Karpas-422 (cell line): ENCODE measurements around the gene BBS5. TPM values are rescaled to one million over a fixed set of nuclear protein-coding genes. Genes with fewer than 3 reads are reported as not detected.

Experiments
- DNase-seq: peaks from one replicate; pipeline ENCODE4 v3.0.0-alpha.2; 2015
- H2AFZ ChIP-seq: fragments of 200-600 bp; sonication (generic); 2 replicates; pipeline ENCODE4 v1.6.1; 2014; ENCODE audit warnings: antibody characterized with exemption, low read length, mixed read lengths
- H3K27ac ChIP-seq: fragments of 200-600 bp; sonication (generic); 2 replicates; pipeline ENCODE4 v1.5.1; 2014; ENCODE audit warnings: mild to moderate bottlenecking, low read length, moderate library complexity
- H3K27me3 ChIP-seq: fragments of 200-600 bp; sonication (generic); 2 replicates; pipeline ENCODE4 v1.6.1; 2014; ENCODE audit warnings: low read length, mixed read lengths
- H3K36me3 ChIP-seq: fragments of 200-600 bp; sonication (generic); 2 replicates; pipeline ENCODE4 v1.6.1; 2014; ENCODE audit warnings: low read length, mixed read lengths; ENCODE audit not compliant: insufficient read depth
- H3K4me1 ChIP-seq: fragments of 200-600 bp; sonication (generic); 2 replicates; pipeline ENCODE4 v1.6.1; 2014; ENCODE audit warnings: mild to moderate bottlenecking, low read length, mixed read lengths
- H3K4me2 ChIP-seq: fragments of 200-600 bp; sonication (generic); 2 replicates; pipeline ENCODE4 v1.6.1; 2014; ENCODE audit warnings: low read length, low read depth, mild to moderate bottlenecking; ENCODE audit not compliant: poor library complexity, severe bottlenecking
- H3K4me3 ChIP-seq: fragments of 200-600 bp; sonication (generic); 2 replicates; pipeline ENCODE4 v1.5.1; 2014; ENCODE audit warnings: mild to moderate bottlenecking, antibody characterized with exemption, low read length, mixed read lengths
- H3K79me2 ChIP-seq: fragments of 200-600 bp; sonication (generic); 2 replicates; pipeline ENCODE4 v1.6.1; 2014; ENCODE audit warnings: mild to moderate bottlenecking, low read length, mixed read lengths
- H3K9ac ChIP-seq: fragments of 200-600 bp; sonication (generic); 2 replicates; pipeline ENCODE4 v1.6.0; 2014; ENCODE audit warnings: low read length
- H3K9me2 ChIP-seq: fragments of 200-600 bp; sonication (generic), shearing (Covaris generic); replicated peaks from 2 replicates; pipeline ENCODE4 v1.6.0; 2014; ENCODE audit warnings: mild to moderate bottlenecking, low read length, moderate library complexity; ENCODE audit not compliant: insufficient read depth
- H3K9me3 ChIP-seq: fragments of 300-700, 200-600 bp; sonication (generic); 2 replicates; pipeline ENCODE4 v1.6.1; 2014; ENCODE audit warnings: low read length, mixed read lengths
- H4K20me1 ChIP-seq: fragments of 200-600 bp; sonication (generic); 2 replicates; pipeline ENCODE4 v1.6.1; 2014; ENCODE audit warnings: mild to moderate bottlenecking, antibody characterized with exemption, low read length, low read depth; ENCODE audit not compliant: insufficient read depth
- total RNA-seq: library from RNA; depleted of rRNA; stranded (reverse); fragments of >200 nt; shearing (Covaris generic); gene quantifications from 2 replicates; pipeline ENCODE4 v1.2.3, GENCODE V29; 2014; ENCODE audit warnings: low replicate concordance

Gene BBS5
- total RNA-seq, 1 experiment from 2014 or later, result 2.0 TPM

DNA sequence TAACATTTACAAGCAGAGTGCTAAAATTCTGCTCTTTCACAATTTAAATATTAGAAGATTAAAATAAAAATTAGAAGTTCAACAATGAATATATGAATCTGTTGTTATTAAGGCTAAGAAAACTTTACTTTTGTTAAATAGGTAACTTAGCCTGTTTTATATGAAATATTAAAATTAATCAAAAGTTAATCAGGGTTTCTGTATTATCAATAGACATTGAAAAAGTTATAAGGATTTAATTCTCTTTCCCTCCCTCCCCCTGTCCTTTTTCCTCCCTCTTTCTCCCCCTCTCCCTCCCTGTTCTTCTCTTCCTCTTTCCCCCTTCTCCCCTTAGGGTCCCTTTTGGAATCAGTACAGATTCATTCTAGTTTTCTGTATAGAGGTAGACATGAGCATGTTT, 12.1 kb downstream of the BBS5 start:
- Histone ChIP-seq H2AFZ (no peak overlapping the region), H3K9me3 (no peaks in the 10 kb centered on the region; the same call in 1 of the 2 replicates), H3K27ac (no peak overlapping the region), H3K4me3 (no peak overlapping the region), H3K9me2 (no peaks in the 10 kb centered on the region), H3K4me2 (no peak overlapping the region), H3K4me1 (no peaks in the 10 kb centered on the region), H3K79me2 (no peaks in the 10 kb centered on the region), H3K9ac (no peak overlapping the region), H4K20me1 (no peaks in the 10 kb centered on the region), H3K27me3 (no peaks in the 10 kb centered on the region), H3K36me3 (peaks cover 5% of the 10 kb centered on the region; the same call in 1 of the 2 replicates)
- DNase-seq, result no peak

DNA sequence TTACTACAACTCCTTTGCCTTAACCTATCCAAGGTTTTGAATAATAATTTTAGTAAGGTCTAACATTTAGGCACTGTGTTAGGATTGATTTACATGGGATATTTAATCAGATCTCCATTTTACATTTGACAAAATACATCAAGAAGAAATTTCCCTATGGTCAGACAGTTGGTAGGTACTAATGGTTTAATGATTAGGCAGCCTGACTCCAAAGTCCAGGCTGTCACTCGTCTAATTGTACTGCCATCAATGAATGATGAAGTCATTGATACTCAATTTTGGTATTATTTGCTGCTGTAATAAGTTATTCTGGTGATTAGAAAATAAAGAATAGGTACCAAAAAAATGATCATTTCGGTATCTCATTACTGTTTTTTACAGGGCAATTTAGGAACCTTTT, 14.1 kb downstream of the BBS5 start:
- Histone ChIP-seq H3K79me2 (no peaks in the 10 kb centered on the region), H3K27ac (no peak overlapping the region), H3K9me2 (no peaks in the 10 kb centered on the region), H2AFZ (no peak overlapping the region), H3K4me1 (no peaks in the 10 kb centered on the region), H3K9ac (no peak overlapping the region), H3K27me3 (no peaks in the 10 kb centered on the region), H3K36me3 (peaks cover 5% of the 10 kb centered on the region; the same call in 1 of the 2 replicates), H3K9me3 (no peaks in the 10 kb centered on the region; the same call in 1 of the 2 replicates), H3K4me2 (no peak overlapping the region), H3K4me3 (no peak overlapping the region), H4K20me1 (no peaks in the 10 kb centered on the region)
- DNase-seq, result no peak

DNA sequence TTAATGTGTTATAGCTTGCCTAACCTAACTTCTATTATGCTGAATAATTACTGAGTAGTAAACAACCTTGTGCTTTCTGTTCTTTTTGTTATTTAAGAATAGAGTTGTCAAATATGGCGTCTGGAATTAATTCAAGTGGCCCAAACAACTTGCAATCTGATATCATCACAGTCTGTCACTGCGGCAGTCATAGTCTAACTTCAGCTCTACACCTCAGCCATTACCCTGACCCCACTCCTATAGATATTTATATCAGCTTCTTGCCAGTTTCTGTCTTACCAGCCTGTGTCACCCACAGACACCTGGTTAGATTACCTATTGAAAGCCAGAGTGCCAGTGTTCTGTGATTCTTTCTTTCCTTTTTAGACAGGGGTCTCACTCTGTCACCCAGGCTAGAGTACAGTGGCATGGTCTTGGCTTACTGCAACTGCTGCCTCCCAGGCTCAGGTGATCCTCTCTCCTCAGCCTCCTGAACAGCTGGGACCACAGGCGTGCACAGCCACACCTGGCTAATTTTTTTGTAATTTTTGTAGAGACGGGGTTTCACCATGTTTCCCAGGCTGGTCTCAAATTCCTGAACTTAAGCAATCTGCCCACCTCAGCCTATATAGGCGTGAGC, 16.1 kb downstream of the BBS5 start:
- no peak overlapping the region for H3K9ac ChIP-seq
- H3K27ac ChIP-seq, result no peak overlapping the region
- H3K79me2 ChIP-seq, result no peaks in the 10 kb centered on the region

DNA sequence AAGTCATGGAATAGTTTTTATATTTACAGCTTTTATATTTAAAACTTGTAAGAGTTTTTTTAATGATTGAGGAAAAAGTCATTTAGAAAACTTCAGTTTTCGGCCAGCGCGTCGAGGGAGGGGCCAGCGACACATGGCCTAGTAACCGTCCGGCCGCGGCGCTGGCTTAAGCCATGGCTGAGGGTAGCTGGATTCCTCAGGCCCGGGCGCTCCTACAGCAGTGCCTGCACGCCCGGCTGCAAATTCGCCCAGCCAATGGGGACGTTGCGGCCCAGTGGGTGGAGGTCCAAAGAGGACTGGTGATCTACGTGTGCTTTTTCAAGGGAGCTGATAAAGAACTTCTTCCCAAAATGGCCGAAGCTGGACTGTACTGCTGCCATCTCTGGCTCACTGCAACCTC, 25.4 kb downstream of the BBS5 start:
- H2AFZ ChIP-seq, result no peak overlapping the region
- no peaks in the 10 kb centered on the region for H3K9me3 ChIP-seq
- no peaks in the 10 kb centered on the region for H3K27me3 ChIP-seq
- H3K9ac ChIP-seq, result no peak overlapping the region
- no peaks in the 10 kb centered on the region for H3K79me2 ChIP-seq
- no peak overlapping the region for H3K27ac ChIP-seq
- H3K36me3 ChIP-seq, result no peaks in the 10 kb centered on the region
- DNase-seq, result no peak
- no peaks in the 10 kb centered on the region for H3K9me2 ChIP-seq
- H4K20me1 ChIP-seq, result no peaks in the 10 kb centered on the region
- no peak overlapping the region for H3K4me3 ChIP-seq
- H3K4me1 ChIP-seq, result no peaks in the 10 kb centered on the region
- no peak overlapping the region for H3K4me2 ChIP-seq

More for the DNA sequence above, 16.1 kb downstream of the BBS5 start:
- H3K4me3 ChIP-seq, result no peak overlapping the region
- no peak overlapping the region for H3K4me2 ChIP-seq
- no peak for DNase-seq
- peaks cover 5% of the 10 kb centered on the region; the same call in 1 of the 2 replicates for H3K36me3 ChIP-seq
- H3K9me2 ChIP-seq, result no peaks in the 10 kb centered on the region
- H2AFZ ChIP-seq, result no peak overlapping the region
- no peaks in the 10 kb centered on the region; the same call in 1 of the 2 replicates for H3K9me3 ChIP-seq
- H3K27me3 ChIP-seq, result no peaks in the 10 kb centered on the region
- no peaks in the 10 kb centered on the region for H3K4me1 ChIP-seq
- no peaks in the 10 kb centered on the region for H4K20me1 ChIP-seq

DNA sequence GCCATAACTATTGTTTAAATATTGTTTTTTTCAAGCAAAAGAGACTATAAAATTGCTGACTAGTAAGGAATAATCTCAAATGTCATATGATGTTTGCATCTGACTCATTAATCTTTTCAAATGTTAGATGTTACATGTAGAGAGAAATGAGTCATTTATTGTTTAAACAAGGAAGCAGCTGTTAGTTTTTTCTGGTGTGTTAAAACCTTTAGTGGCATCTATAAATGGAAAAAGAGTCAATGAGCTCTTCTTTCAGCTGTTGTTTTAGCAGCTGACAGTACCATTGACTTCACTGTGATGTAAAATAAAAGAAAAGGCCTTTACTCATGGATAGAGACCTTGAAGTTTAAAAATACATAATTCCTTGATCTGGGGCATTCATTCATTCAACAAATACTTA, 28.4 kb downstream of the BBS5 start:
- H4K20me1 ChIP-seq, result no peaks in the 10 kb centered on the region
- H3K9me2 ChIP-seq, result no peaks in the 10 kb centered on the region
- no peak overlapping the region for H3K4me3 ChIP-seq
- no peak overlapping the region for H3K27ac ChIP-seq
- peaks cover 12% of the 10 kb centered on the region for H3K4me1 ChIP-seq
- H3K9ac ChIP-seq, result no peak overlapping the region
- H3K9me3 ChIP-seq, result no peaks in the 10 kb centered on the region
- no peaks in the 10 kb centered on the region for H3K27me3 ChIP-seq
- H3K4me2 ChIP-seq, result no peak overlapping the region
- no peak overlapping the region for H2AFZ ChIP-seq
- no peak for DNase-seq
- H3K79me2 ChIP-seq, result no peaks in the 10 kb centered on the region
- H3K36me3 ChIP-seq, result no peaks in the 10 kb centered on the region

DNA sequence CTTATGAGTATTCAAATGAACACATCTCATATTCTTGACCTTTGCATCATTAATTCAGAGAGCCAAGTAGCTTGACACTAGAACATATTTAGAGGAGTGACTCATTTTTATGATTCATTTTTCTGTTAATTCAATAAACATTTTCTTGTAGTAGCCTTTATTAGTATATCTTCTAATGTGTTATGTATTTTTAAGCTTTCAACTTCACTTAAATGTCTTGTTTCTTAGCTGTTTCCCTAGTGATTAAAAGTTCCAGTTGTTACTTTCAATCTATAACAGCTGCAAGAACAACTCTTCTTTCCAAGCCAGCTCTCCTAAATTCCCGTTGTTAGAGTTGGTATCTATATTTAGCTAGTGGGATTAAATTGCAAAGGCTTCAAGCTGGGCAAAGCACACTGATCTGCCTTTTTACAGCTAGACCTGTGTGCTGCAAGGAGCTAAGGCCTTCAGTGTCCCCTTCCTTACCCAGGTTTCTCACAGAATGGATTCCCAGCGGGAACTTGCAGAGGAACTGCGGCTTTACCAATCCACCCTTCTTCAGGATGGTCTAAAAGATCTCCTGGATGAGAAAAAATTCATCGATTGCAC, 30.1 kb downstream of the BBS5 start, which contains the start of gene KLHL41:
Gene KLHL41 (plus strand): TSS at position 405 of the 588 bp plus-strand sequence. CDS start 77 bp downstream, at position 482.
- Histone ChIP-seq H4K20me1 (no peaks in the 10 kb centered on the region), H3K36me3 (no peaks in the 10 kb centered on the region), H3K9me3 (no peaks in the 10 kb centered on the region), H3K4me1 (peaks cover 14% of the 10 kb centered on the region), H3K27me3 (no peaks in the 10 kb centered on the region), H3K27ac (no peak within 1 kb of the TSS), H3K4me3 (no peak within 1 kb of the TSS), H3K79me2 (no peaks in the 10 kb centered on the region), H3K4me2 (no peak within 1 kb of the TSS), H2AFZ (no peak within 1 kb of the TSS), H3K9me2 (no peaks in the 10 kb centered on the region), H3K9ac (no peak within 1 kb of the TSS)
- DNase-seq, result no peak

DNA sequence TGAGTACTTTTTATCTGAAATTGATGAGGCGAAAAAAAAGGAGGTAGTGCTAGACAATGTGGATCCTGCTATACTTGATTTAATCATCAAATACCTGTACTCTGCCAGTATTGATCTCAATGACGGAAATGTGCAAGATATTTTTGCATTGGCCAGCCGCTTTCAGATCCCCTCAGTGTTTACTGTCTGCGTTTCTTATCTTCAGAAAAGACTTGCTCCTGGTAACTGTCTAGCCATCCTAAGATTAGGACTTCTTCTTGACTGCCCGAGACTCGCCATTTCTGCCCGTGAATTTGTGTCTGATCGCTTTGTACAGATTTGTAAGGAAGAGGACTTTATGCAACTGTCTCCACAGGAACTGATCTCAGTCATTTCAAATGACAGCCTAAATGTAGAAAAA, 30.7 kb downstream of the BBS5 start:
- no peaks in the 10 kb centered on the region for H3K9me2 ChIP-seq
- H3K27ac ChIP-seq, result no peak overlapping the region
- no peak overlapping the region for H3K9ac ChIP-seq
- no peak for DNase-seq
- H3K36me3 ChIP-seq, result no peaks in the 10 kb centered on the region
- H3K4me1 ChIP-seq, result peaks cover 14% of the 10 kb centered on the region
- no peaks in the 10 kb centered on the region for H4K20me1 ChIP-seq
- H3K4me2 ChIP-seq, result no peak overlapping the region
- no peaks in the 10 kb centered on the region for H3K79me2 ChIP-seq
- no peaks in the 10 kb centered on the region for H3K9me3 ChIP-seq
- H3K27me3 ChIP-seq, result no peaks in the 10 kb centered on the region
- H2AFZ ChIP-seq, result no peak overlapping the region
- no peak overlapping the region for H3K4me3 ChIP-seq

DNA sequence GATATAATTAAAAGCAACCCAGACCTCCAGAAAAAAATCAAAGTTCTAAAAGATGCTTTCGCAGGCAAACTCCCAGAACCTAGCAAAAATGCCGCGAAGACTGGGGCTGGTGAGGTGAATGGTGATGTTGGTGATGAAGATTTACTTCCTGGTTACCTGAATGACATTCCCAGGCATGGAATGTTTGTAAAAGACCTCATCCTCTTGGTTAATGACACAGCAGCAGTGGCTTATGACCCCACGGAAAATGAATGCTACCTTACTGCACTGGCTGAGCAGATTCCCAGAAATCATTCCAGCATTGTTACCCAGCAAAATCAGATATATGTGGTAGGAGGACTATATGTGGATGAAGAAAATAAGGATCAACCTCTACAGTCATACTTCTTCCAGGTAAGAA, 31.2 kb downstream of the BBS5 start:
- DNase-seq, result no peak
- Histone ChIP-seq H3K27ac (no peak overlapping the region), H3K4me3 (no peak overlapping the region), H3K4me1 (peaks cover 14% of the 10 kb centered on the region), H3K9ac (no peak overlapping the region), H3K27me3 (no peaks in the 10 kb centered on the region), H3K36me3 (no peaks in the 10 kb centered on the region), H3K79me2 (no peaks in the 10 kb centered on the region), H3K4me2 (no peak overlapping the region), H3K9me3 (no peaks in the 10 kb centered on the region), H3K9me2 (no peaks in the 10 kb centered on the region), H2AFZ (no peak overlapping the region), H4K20me1 (no peaks in the 10 kb centered on the region)
